Activated CD8-positive, alpha-beta T cell treated with anti-CD3 and anti-CD28 coated beads, Interleukin-2, amount 10 ng/mL, durations not matched to agents 7 days and 5 days (primary cell): ENCODE measurements around the gene LILRB3. TPM values are rescaled to one million over a fixed set of nuclear protein-coding genes. Genes with fewer than 3 reads are reported as not detected.
"Not testable (repeated sequence)": the region's sequence is repeated elsewhere in the genome, so short reads cannot be mapped to it uniquely, and the experiment has no call there.

Experiments used
- ATAC-seq: fragments of 150-1000 bp; cut with Tn5 transposase; one replicate; pipeline ENCODE4 v1.10.0; 2021; ENCODE audit warnings: moderate library complexity
- CTCF ChIA-PET: fragments of 350-600 bp; sonication (Branson Sonifier 250); formaldehyde crosslinking; loops from one replicate; lab custom pipeline; 2021; ENCODE audit warnings: antibody characterized with exemption; lab: Charles Lee
- POLR2A ChIA-PET: fragments of 350-600 bp; sonication (Branson Sonifier 250); formaldehyde crosslinking; loops from one replicate; lab custom pipeline; 2021; ENCODE audit warnings: antibody characterized with exemption; lab: Charles Lee
- DNase-seq: peaks from one replicate; pipeline ENCODE4 v3.0.0-alpha.2; 2020
- H3K27ac Mint-ChIP-seq: one replicate; pipeline ENCODE4 v1.8.0; 2021; ENCODE audit warnings: mild to moderate bottlenecking, mixed read lengths
- H3K27me3 Mint-ChIP-seq: one replicate; pipeline ENCODE4 v1.8.0; 2021; ENCODE audit warnings: low read depth, mixed read lengths
- H3K36me3 Mint-ChIP-seq: one replicate; pipeline ENCODE4 v1.8.0; 2021; ENCODE audit warnings: low read depth, mixed read lengths
- H3K4me1 Mint-ChIP-seq: one replicate; pipeline ENCODE4 v1.8.0; 2021; ENCODE audit warnings: low read depth, mixed read lengths
- H3K4me3 Mint-ChIP-seq: one replicate; pipeline ENCODE4 v1.8.0; 2021; ENCODE audit warnings: mild to moderate bottlenecking, mixed read lengths
- H3K9me3 Mint-ChIP-seq: one replicate; pipeline ENCODE4 v1.8.0; 2022; ENCODE audit warnings: mixed read lengths; ENCODE audit not compliant: insufficient read depth
- total RNA-seq, 2 experiments: library from RNA; stranded (reverse); gene quantifications; one replicate each; pipeline ENCODE4 v1.2.3, GENCODE V29; 2021

The LILRB3 gene
- total RNA-seq, 2 experiments from 2014 or later = 1.1 to 1.5 TPM

DNA sequence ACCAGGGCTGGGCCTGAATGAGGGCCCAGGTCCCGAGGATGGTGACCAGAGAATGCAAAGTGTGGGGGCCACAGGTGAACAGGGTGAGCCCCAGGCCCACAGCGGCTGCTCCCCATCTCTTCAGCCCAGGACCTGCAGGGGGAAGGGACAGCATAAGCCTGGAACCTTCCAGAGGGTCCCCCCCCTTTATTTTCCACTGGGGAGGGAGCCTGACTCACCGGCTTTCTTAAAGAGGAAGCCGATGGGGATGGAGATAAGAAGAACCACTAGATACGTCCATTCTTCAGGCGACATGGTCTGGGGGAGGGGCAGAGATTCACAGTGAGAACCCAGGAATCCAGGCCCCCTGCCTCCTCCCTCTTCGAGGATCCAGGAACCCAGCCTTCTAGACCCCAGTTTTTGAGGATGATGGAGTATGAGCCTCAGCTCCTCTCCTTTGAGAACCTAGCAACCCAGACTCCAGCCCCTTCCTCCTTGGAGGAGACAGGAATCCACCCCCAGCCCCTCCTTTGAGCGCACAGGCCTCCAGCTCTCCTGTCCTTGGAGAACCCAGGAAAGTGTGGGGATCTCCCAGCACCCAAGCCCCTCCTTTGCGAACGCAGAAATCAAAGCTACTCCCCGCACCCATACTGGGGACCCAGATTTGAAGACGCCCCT is 34.5 kb downstream of the LILRB3 start:
- Mint-ChIP-seq H3K27ac (peak overlapping the region; percentile 98), H3K4me1 (peaks cover 38% of the 10 kb centered on the region), H3K36me3 (peaks cover 23% of the 10 kb centered on the region), H3K27me3 (no peaks in the 10 kb centered on the region), H3K9me3 (no peaks in the 10 kb centered on the region), H3K4me3 (peak overlapping the region; percentile 82)
- DNase-seq = peak; percentile 64
- no peak for ATAC-seq
- ChIA-PET POLR2A (interaction anchor here (0.8 to 7.5 kb wide), 9 partner anchors 13 to 260 kb away, joined by 3 to 103 read pairs (median 4); partner anchors contain the start of genes LENG1, LENG8 and RPS9), CTCF (interaction anchor here (1.2 to 2.8 kb wide), 10 partner anchors 11 to 202 kb away, joined by 4 to 11 read pairs (median 7); partner anchors contain the start of gene LENG1)

DNA sequence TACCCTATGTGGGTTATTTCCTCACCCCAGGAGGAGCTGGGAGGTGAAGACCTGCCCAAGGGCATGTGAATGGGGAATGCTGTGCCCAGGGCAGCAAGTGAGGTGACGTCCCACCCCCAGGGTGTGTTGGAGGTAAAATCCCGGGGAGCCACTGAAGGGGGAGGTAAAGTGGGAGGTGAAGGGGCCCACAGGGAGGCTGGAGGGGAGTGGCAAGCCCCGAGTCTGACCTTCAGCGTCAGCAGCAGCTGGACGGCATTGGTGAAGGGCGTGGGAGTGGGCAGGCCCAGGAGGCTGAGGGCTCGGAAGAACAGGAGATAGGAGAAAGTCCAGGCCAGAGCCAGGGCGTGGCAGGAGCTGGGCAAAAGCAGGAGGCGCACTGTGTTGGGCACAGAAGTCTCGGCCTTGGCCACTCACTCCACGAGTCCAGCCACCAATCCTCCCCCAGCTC is 35.8 kb downstream of the LILRB3 start:
- Mint-ChIP-seq H3K27me3 (no peaks in the 10 kb centered on the region), H3K27ac (no peak overlapping the region), H3K9me3 (no peaks in the 10 kb centered on the region), H3K36me3 (peaks cover 18% of the 10 kb centered on the region), H3K4me1 (peaks cover 26% of the 10 kb centered on the region), H3K4me3 (no peak overlapping the region)
- ATAC-seq = no peak
- ChIA-PET POLR2A (interaction anchor here (1.6 to 7.5 kb wide), 2 partner anchors 14 to 28 kb away, joined by 6 to 103 read pairs; partner anchors contain the start of genes LENG1 and RPS9), CTCF (interaction anchor here (0.9 to 1.2 kb wide), 2 partner anchors 17 kb away, joined by 4 read pairs; no protein-coding TSS in a partner anchor)
- no peak for DNase-seq

GRCh38 chr19:54186351-54186750 is 36.5 kb downstream of the LILRB3 start:
- ATAC-seq = no peak
- Mint-ChIP-seq H3K4me3 (no peak overlapping the region), H3K36me3 (peaks cover 18% of the 10 kb centered on the region), H3K9me3 (no peaks in the 10 kb centered on the region), H3K4me1 (peaks cover 21% of the 10 kb centered on the region), H3K27ac (no peak overlapping the region), H3K27me3 (no peaks in the 10 kb centered on the region)
- CTCF ChIA-PET = interaction anchor here (0.9 kb wide), 1 partner anchor 16 kb away, joined by 4 read pairs; no protein-coding TSS in a partner anchor
- no peak for DNase-seq
- POLR2A ChIA-PET = interaction anchor here (1.6 to 7.5 kb wide), 2 partner anchors 15 to 27 kb away, joined by 6 to 103 read pairs; partner anchors contain the start of genes LENG1 and RPS9

- Mint-ChIP-seq H3K27ac (no peak overlapping the region), H3K9me3 (no peaks in the 10 kb centered on the region), H3K4me1 (peaks cover 17% of the 10 kb centered on the region), H3K27me3 (no peaks in the 10 kb centered on the region), H3K4me3 (no peak overlapping the region), H3K36me3 (peaks cover 22% of the 10 kb centered on the region)
- ChIA-PET POLR2A (interaction anchor here (0.8 kb wide), 1 partner anchor 17 kb away, joined by 4 read pairs; no protein-coding TSS in a partner anchor), CTCF (no interaction called here)
- DNase-seq (no peak), ATAC-seq (no peak)
These were observed 39.4 kb downstream of the LILRB3 start for GRCh38 chr19:54183431-54183830.

DNA sequence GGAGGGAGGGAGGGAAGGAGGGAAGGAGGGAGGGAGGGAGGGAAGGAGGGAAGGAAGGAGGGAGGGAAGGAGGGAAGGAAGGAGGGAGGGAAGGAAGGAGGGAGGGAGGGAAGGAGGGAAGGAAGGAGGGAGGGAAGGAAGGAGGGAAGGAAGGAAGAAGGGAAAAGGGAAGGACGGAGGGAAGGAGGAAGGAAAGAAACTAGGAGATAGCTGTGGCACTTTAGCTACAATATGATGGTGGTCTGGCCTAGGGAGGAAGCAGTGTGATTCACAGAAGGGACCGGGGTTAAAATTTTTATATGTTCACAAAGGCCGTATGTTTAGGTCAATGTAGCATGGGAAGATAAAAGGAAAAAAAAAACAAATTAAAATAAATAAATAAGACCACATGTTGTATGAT is 40.9 kb downstream of the LILRB3 start:
- POLR2A ChIA-PET = not testable (repeated sequence)

DNA sequence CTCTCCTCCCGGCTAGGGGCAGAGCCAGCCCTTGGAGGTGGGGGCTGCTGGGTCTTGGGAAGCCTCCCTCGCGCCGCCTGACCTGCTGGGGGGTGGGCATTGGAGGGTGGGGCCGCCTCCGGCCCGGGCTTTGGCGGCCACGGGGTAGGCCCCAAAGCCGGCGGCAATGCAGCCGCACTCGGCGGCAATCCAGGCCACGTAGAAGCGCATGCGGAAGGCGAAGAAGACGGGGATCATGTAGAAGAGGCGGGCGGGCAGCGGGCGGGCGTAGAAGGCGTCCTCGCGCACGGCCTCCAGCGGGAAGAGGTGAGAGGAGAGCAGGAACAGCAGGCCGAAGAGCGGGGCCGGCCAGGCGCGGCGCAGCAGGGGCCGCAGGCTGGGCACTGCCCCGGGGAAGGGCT is 42.1 kb downstream of the LILRB3 start:
- no peak overlapping the region for H3K4me3 Mint-ChIP-seq
- H3K27me3 Mint-ChIP-seq = no peaks in the 10 kb centered on the region
- no peaks in the 10 kb centered on the region for H3K4me1 Mint-ChIP-seq
- DNase-seq = no peak
- no peaks in the 10 kb centered on the region for H3K9me3 Mint-ChIP-seq
- H3K36me3 Mint-ChIP-seq = peaks cover 16% of the 10 kb centered on the region
- no peak for ATAC-seq
- ChIA-PET POLR2A (no interaction called here), CTCF (no interaction called here)
- no peak overlapping the region for H3K27ac Mint-ChIP-seq

More for the DNA sequence above, 40.9 kb downstream of the LILRB3 start:
- DNase-seq, H3K4me1 Mint-ChIP-seq, H3K27ac Mint-ChIP-seq, ATAC-seq, H3K4me3 Mint-ChIP-seq, CTCF ChIA-PET, H3K9me3 Mint-ChIP-seq, H3K27me3 Mint-ChIP-seq: not testable (repeated sequence)
- H3K36me3 Mint-ChIP-seq = peaks cover 20% of the 10 kb centered on the region

- Mint-ChIP-seq H3K27me3 (no peaks in the 10 kb centered on the region), H3K9me3 (no peaks in the 10 kb centered on the region), H3K27ac (no peak overlapping the region), H3K4me1 (no peaks in the 10 kb centered on the region), H3K4me3 (no peak overlapping the region), H3K36me3 (peaks cover 13% of the 10 kb centered on the region)
- DNase-seq (no peak), ATAC-seq (peak; percentile 65)
- ChIA-PET POLR2A (no interaction called here), CTCF (no interaction called here)
These were observed 42.8 kb downstream of the LILRB3 start for GRCh38 chr19:54179921-54180461.

- no peaks in the 10 kb centered on the region for H3K9me3 Mint-ChIP-seq
- H3K36me3 Mint-ChIP-seq = peaks cover 13% of the 10 kb centered on the region
- no peak for ATAC-seq
- CTCF ChIA-PET = no interaction called here
- POLR2A ChIA-PET = no interaction called here
- H3K27ac Mint-ChIP-seq = no peak overlapping the region
- H3K4me3 Mint-ChIP-seq = no peak overlapping the region
- no peaks in the 10 kb centered on the region for H3K4me1 Mint-ChIP-seq
- H3K27me3 Mint-ChIP-seq = no peaks in the 10 kb centered on the region
- no peak for DNase-seq
These were observed 43.5 kb downstream of the LILRB3 start for GRCh38 chr19:54179262-54179852.

DNA sequence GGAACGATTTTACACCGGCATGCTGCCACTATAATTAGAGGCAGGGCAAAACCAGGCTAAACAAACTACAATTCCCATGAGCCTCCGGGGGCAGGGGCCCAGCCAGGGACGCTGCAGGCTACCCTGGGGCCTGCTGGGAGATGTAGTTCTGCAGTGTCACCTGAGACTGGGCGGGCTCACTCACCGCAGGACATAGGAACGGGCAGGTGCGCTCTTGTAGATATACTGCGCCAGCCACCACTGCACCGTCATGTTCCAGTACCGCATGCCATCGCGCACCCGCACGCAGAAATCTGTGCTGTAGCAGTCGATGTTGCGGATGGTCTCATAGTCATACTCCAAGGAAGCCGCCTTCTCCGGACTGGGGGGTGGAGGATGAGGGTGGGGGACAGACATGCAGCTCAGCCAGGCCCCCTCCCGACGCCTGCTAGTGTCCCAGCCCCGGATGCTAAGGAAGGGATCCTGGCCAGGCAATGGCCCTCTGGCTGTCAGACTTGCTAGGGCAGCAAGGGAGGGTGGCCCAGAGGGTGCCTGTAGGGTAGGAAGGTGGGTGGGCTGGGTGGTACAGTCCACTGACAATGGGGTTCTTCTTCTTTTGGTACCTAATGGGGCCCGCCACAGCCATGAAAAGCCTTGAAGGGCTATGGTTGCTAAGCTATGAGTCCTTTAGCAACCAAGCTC is 44.1 kb downstream of the LILRB3 start:
- ATAC-seq (peak; percentile 70), DNase-seq (peak; percentile 55)
- no peaks in the 10 kb centered on the region for H3K27me3 Mint-ChIP-seq
- ChIA-PET POLR2A (no interaction called here), CTCF (no interaction called here)
- no peaks in the 10 kb centered on the region for H3K9me3 Mint-ChIP-seq
- H3K4me3 Mint-ChIP-seq = no peak overlapping the region
- H3K36me3 Mint-ChIP-seq = peaks cover 13% of the 10 kb centered on the region
- H3K27ac Mint-ChIP-seq = no peak overlapping the region
- no peaks in the 10 kb centered on the region for H3K4me1 Mint-ChIP-seq

DNA sequence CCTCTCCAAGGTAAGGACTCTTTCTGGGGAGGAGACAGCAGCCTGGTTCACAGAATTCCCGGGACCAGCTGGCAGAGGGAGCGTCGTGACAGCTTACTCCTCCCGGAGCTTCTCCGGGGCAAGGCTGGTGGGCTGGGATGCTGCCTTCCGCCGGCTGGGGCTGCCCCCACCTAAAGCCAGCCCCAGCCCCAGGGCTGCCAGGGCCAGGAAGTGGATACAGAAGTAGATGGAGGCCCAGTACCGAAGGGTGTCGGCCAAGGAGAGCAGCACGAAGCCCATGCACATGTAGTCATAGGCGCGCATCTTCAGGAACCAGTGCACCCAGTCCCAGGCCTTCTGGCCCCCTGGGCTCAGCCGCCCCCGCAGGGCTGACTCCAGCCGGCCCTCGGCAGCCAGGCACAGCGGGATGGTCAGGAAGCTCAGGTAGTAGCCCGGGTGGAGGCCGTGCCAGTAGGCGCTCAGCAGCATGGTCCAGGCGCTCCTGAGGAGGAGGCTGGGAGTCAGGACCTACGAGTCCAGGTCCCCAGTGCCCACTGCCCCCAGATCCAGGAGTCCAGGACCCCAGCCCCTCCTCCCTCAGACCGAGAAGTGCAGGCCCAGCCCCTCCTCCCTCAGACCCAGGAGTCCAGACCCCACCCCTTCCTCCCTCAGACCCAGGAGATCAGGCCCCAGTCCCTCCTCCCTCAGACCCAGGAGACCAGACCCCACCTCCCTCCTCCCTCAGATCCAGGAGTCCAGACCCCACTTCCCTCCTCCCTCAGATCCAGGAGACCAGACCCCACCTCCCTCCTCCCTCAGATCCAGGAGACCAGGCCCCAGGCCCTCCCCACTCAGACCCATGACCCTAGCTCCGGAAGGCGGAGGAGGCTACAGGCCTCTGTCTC is 48.6 kb downstream of the LILRB3 start:
- no peaks in the 10 kb centered on the region for H3K9me3 Mint-ChIP-seq
- ChIA-PET CTCF (no interaction called here), POLR2A (interaction anchor here (1.0 to 1.5 kb wide), 2 partner anchors 14 to 27 kb away, joined by 3 to 5 read pairs; partner anchors contain the start of gene RPS9)
- H3K36me3 Mint-ChIP-seq = peaks cover 11% of the 10 kb centered on the region
- no peaks in the 10 kb centered on the region for H3K27me3 Mint-ChIP-seq
- no peak overlapping the region for H3K4me3 Mint-ChIP-seq
- DNase-seq (no peak), ATAC-seq (no peak)
- H3K27ac Mint-ChIP-seq = no peak overlapping the region
- H3K4me1 Mint-ChIP-seq = peaks cover 5% of the 10 kb centered on the region

DNA sequence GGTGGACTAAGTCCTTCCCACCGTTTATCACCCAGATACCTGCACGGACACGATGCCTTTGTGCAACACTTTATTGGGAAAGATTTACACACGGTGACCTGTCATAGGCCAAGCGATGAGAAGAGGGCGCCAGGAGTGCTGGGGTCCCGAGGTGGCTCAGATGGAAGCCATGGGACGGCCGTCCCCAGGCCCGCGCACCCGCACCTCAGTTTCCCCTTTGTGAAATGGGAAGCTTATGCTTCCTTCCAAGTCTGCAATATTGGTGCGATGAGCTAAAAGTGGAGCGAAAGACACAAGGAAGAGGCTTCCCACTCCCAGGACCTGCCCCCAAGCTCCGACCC is 49.5 kb downstream of the LILRB3 start:
- ChIA-PET POLR2A (interaction anchor here (1.5 kb wide), 1 partner anchor 28 kb away, joined by 5 read pairs; the partner anchor contains the start of gene RPS9), CTCF (interaction anchor here (1.1 kb wide), 1 partner anchor 16 kb away, joined by 4 read pairs; the partner anchor contains the start of gene MBOAT7)
- Mint-ChIP-seq H3K27me3 (no peaks in the 10 kb centered on the region), H3K4me3 (no peak overlapping the region), H3K27ac (no peak overlapping the region), H3K4me1 (peaks cover 7% of the 10 kb centered on the region), H3K9me3 (no peaks in the 10 kb centered on the region), H3K36me3 (peaks cover 6% of the 10 kb centered on the region)
- ATAC-seq (no peak), DNase-seq (no peak)
